GM12878 (cell line): ENCODE results near the gene TSPAN5.

Experiments used
- BCLAF1 ChIP-seq: fragments of 450-650 bp; IDR thresholded peaks from 2 replicates; pipeline ENCODE4 v1.6.1; 2017; ENCODE audit warnings: antibody characterized with exemption, mild to moderate bottlenecking, moderate library complexity
- CTCF ChIP-seq, 3 experiments: IDR thresholded peaks in 2 of 3; conservative IDR thresholded peaks in 1 of 3; 2 replicates each; pipeline ENCODE4 v1.5.1; 2011; ENCODE audit warnings: low read depth in 3 of 3, low read length in 3 of 3, mild to moderate bottlenecking in 3 of 3, control low read depth in 2 of 3, moderate library complexity in 2 of 3, inconsistent platforms in 1 of 3, mixed read lengths in 1 of 3; ENCODE audit not compliant: control insufficient read depth in 2 of 3, insufficient read depth in 1 of 3; ENCODE audit errors: extremely low read depth in 1 of 3
- EZH2 ChIP-seq: IDR thresholded peaks from 2 replicates; pipeline ENCODE4 v1.6.1; 2012; ENCODE audit warnings: low read depth, mild to moderate bottlenecking, control low read depth, inconsistent platforms, low read length, borderline replicate concordance; ENCODE audit not compliant: control insufficient read depth
- HDAC2 ChIP-seq: fragments of 200-600 bp; sonication (generic); IDR thresholded peaks from 2 replicates; pipeline ENCODE4 v1.6.1; 2017
- IRF4 ChIP-seq: IDR thresholded peaks from 2 replicates; pipeline ENCODE4 v1.6.1; 2011; ENCODE audit warnings: low read depth, low read length
- MAX ChIP-seq: IDR thresholded peaks from 2 replicates; pipeline ENCODE4 v1.6.1; 2012; ENCODE audit warnings: low read depth, low read length, improper control_type of control experiment
- POLR2AphosphoS5 ChIP-seq: IDR thresholded peaks from 2 replicates; pipeline ENCODE4 v1.6.1; 2011; ENCODE audit warnings: mild to moderate bottlenecking, low read length, inconsistent platforms
- RAD21 ChIP-seq: IDR thresholded peaks from 2 replicates; pipeline ENCODE4 v1.6.1; 2011; ENCODE audit warnings: mild to moderate bottlenecking, low read depth, low read length, moderate library complexity; ENCODE audit not compliant: insufficient read depth
- RAD51 ChIP-seq: fragments of 450-650 bp; IDR thresholded peaks from 2 replicates; pipeline ENCODE4 v1.6.1; 2016; ENCODE audit warnings: moderate library complexity, mild to moderate bottlenecking, inconsistent platforms
- RCOR1 ChIP-seq: conservative IDR thresholded peaks from 2 replicates; pipeline ENCODE4 v1.6.1; 2012; ENCODE audit warnings: low read depth, low read length, improper control_type of control experiment
- RELB ChIP-seq: fragments of 450-650 bp; IDR thresholded peaks from 2 replicates; pipeline ENCODE4 v1.6.1; 2017; ENCODE audit warnings: low read depth, mild to moderate bottlenecking, moderate library complexity
- REST ChIP-seq: IDR thresholded peaks from 2 replicates; pipeline ENCODE4 v1.6.1; 2012; ENCODE audit warnings: mild to moderate bottlenecking, low read depth, low read length
- ZNF274 ChIP-seq: IDR thresholded peaks from one replicate; pipeline ENCODE4 v1.8.0; 2011; ENCODE audit not compliant: insufficient read length, insufficient read depth

- TF ChIP-seq RELB (no peak), REST (no peak), HDAC2 (no peak), MAX (no peak), RCOR1 (no peak), EZH2 (no peak), CTCF (IDR thresholded peaks at IDR 0.05 in 2 of 3, conservative IDR thresholded peaks at IDR 0.05 in 1 of 3; ENCODE audit: control insufficient read depth in 2 of 3, extremely low read depth in 1 of 3, insufficient read depth in 1 of 3, low read depth in 3 of 3, low read length in 3 of 3) (no peak), RAD21 (no peak), RAD51 (no peak), IRF4 (no peak), POLR2AphosphoS5 (no peak), ZNF274 (no peak), BCLAF1 (no peak)
Measured at GRCh38 chr4:98599617-98600205, 58.7 kb downstream of the TSPAN5 start.
